Uterus (tissue), 2 donors: ENCODE measurements around the gene MAT1A.

Source experiments
- POLR2A ChIP-seq, 2 donors: fragments of 450-650 bp; IDR thresholded peaks; one replicate each; pipeline ENCODE4 v1.6.1; 2016; ENCODE audit warnings: antibody characterized with exemption in 2 of 2, mild to moderate bottlenecking in 1 of 2, moderate library complexity in 1 of 2
- TF ChIP-seq, protein P1 (sequence below), 4 experiments: fragments of 200-600 bp in 2 of 4; fragments of 450-650 bp in 2 of 4; sonication (generic) in 2 of 4; IDR thresholded peaks; one replicate each; pipeline ENCODE4 v1.5.1; 2016 to 2019; ENCODE audit warnings: antibody characterized with exemption in 4 of 4, mild to moderate bottlenecking in 2 of 4, moderate library complexity in 1 of 4

- TF ChIP-seq, protein P1, sequence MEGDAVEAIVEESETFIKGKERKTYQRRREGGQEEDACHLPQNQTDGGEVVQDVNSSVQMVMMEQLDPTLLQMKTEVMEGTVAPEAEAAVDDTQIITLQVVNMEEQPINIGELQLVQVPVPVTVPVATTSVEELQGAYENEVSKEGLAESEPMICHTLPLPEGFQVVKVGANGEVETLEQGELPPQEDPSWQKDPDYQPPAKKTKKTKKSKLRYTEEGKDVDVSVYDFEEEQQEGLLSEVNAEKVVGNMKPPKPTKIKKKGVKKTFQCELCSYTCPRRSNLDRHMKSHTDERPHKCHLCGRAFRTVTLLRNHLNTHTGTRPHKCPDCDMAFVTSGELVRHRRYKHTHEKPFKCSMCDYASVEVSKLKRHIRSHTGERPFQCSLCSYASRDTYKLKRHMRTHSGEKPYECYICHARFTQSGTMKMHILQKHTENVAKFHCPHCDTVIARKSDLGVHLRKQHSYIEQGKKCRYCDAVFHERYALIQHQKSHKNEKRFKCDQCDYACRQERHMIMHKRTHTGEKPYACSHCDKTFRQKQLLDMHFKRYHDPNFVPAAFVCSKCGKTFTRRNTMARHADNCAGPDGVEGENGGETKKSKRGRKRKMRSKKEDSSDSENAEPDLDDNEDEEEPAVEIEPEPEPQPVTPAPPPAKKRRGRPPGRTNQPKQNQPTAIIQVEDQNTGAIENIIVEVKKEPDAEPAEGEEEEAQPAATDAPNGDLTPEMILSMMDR (IDR thresholded peaks at IDR 0.05), result no peak
- TF ChIP-seq POLR2A (IDR thresholded peaks at IDR 0.05), result no peak
These were observed 8.2 kb downstream of the MAT1A start for GRCh38 chr10:80281292-80281691.
